Stimulated activated CD4-positive, alpha-beta T cell treated with anti-CD3 and anti-CD28 coated beads, TNF-alpha, amount 100 ng/mL, for 24 hours (primary cell): ENCODE data around the gene VDR.
"Not testable (repeated sequence)": the region's sequence is repeated elsewhere in the genome, so short reads cannot be mapped to it uniquely, and the experiment has no call there.

Source experiments
- DNase-seq, 3 experiments: peaks; one replicate each; pipeline ENCODE4 v3.0.0-alpha.2; 2020; ENCODE audit warnings: low read depth in 3 of 3

The VDR gene

GRCh38 chr12:47813511-47814196 lies 91.1 kb downstream of the VDR start:
- no peak for DNase-seq

- peak; percentile 90 to 96 (median 91) for DNase-seq
These were observed 91.8 kb downstream of the VDR start for GRCh38 chr12:47812797-47813510.

- DNase-seq = no peak
These were observed 93.0 kb downstream of the VDR start for GRCh38 chr12:47811581-47812484.

- no peak for DNase-seq
These were observed 93.8 kb downstream of the VDR start for GRCh38 chr12:47811072-47811396.

- not testable (repeated sequence) for DNase-seq
These were observed 95.3 kb downstream of the VDR start for GRCh38 chr12:47809518-47809917.

GRCh38 chr12:47808574-47809365 lies 96.0 kb downstream of the VDR start:
- peak in 1 of 3 experiments; percentile 62 for DNase-seq

- DNase-seq = peak in 2 of 3 experiments; percentile 62 to 87
These were observed 96.7 kb downstream of the VDR start for GRCh38 chr12:47808050-47808449.

- no peak for DNase-seq
These were observed 97.5 kb downstream of the VDR start for GRCh38 chr12:47807338-47807737.

GRCh38 chr12:47805417-47805816 lies 99.4 kb downstream of the VDR start:
- DNase-seq = no peak

GRCh38 chr12:47804171-47804570 lies 100.6 kb downstream of the VDR start:
- no peak for DNase-seq

- no peak for DNase-seq
These were observed 101.5 kb downstream of the VDR start for GRCh38 chr12:47803191-47803875.

- DNase-seq = no peak
These were observed 102.5 kb downstream of the VDR start for GRCh38 chr12:47802312-47802711.

- DNase-seq = no peak
These were observed 102.9 kb downstream of the VDR start for GRCh38 chr12:47801904-47802246.

- no peak for DNase-seq
These were observed 103.5 kb downstream of the VDR start for GRCh38 chr12:47801170-47801903.

GRCh38 chr12:47800582-47800981 lies 104.2 kb downstream of the VDR start:
- DNase-seq = no peak

GRCh38 chr12:47799357-47799955 lies 105.3 kb downstream of the VDR start:
- DNase-seq = no peak

- DNase-seq = no peak
These were observed 106.3 kb downstream of the VDR start for GRCh38 chr12:47798382-47798948.

GRCh38 chr12:47797441-47797840 lies 107.4 kb downstream of the VDR start:
- DNase-seq = no peak

GRCh38 chr12:47795814-47796411 lies 108.9 kb downstream of the VDR start:
- DNase-seq = no peak
